Loucy (cell line): ENCODE measurements around the gene EPAS1.

Experiments used
- EZH2phosphoT487 ChIP-seq: fragments of 200-600 bp; IDR thresholded peaks from 2 replicates; pipeline ENCODE4 v1.6.1; 2018; ENCODE audit warnings: antibody characterized with exemption, mild to moderate bottlenecking, moderate library complexity, borderline replicate concordance
- TF ChIP-seq, protein P1 (sequence below): fragments of 200-600 bp; sonication (generic); conservative IDR thresholded peaks from 2 replicates; pipeline ENCODE4 v1.5.1; 2014; ENCODE audit warnings: mild to moderate bottlenecking, antibody characterized with exemption, low read length

GRCh38 chr2:46375566-46376125 lies 78.4 kb downstream of the EPAS1 start:
- TF ChIP-seq, protein P1, sequence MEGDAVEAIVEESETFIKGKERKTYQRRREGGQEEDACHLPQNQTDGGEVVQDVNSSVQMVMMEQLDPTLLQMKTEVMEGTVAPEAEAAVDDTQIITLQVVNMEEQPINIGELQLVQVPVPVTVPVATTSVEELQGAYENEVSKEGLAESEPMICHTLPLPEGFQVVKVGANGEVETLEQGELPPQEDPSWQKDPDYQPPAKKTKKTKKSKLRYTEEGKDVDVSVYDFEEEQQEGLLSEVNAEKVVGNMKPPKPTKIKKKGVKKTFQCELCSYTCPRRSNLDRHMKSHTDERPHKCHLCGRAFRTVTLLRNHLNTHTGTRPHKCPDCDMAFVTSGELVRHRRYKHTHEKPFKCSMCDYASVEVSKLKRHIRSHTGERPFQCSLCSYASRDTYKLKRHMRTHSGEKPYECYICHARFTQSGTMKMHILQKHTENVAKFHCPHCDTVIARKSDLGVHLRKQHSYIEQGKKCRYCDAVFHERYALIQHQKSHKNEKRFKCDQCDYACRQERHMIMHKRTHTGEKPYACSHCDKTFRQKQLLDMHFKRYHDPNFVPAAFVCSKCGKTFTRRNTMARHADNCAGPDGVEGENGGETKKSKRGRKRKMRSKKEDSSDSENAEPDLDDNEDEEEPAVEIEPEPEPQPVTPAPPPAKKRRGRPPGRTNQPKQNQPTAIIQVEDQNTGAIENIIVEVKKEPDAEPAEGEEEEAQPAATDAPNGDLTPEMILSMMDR = no peak
- no peak for TF ChIP-seq EZH2phosphoT487
